GM18499 (cell line): ENCODE data around the gene PDIA6.

Source experiments
- ATAC-seq: cut with Tn5 transposase; IDR thresholded peaks from one replicate; pipeline ENCODE4 v1.9.1; 2021; ENCODE audit warnings: moderate number of reproducible peaks; ENCODE audit not compliant: insufficient read depth, unreplicated experiment

PDIA6 gene

DNA sequence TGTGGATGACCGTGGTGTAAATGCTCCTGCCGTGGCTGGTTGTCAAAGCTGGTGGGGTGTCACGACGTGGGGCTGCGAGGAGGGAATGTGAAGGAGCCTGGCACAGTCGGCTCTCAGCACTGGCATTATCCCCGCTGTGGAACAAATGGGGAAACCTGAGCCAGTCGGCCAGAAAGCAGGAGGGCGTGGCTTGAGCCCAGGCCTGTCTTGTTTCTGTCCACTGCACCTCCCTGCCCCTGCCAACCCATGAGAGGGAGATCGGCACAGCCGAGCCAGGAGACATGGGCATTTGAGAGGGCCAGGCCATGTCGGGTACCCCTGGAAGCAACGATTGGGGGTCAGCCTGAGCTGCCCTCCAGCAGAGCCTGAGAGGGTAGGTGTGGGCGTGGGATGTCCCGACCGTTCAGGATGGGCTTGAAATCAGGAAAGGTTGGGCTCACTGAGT is 44.5 kb downstream of the PDIA6 start:
- no peak for ATAC-seq

DNA sequence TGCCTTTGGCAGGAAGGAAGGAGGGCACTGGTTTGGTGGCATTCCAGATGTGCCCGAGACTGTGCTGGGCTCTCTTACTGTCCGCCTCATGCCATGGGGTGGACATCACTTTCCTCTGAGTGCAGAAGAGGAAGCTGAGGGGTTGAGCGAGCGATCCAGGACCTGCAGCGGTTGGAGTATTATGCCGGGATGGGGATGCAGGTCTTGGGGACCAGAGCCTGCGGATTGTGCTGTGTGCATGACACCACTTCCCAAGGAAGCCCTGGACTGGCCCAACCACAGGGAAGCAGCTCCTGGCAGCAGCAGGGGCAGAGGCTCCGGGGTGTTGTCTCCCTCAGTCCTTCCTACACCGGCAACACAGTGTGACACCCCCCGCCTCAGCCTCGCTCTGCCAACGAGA is 46.7 kb downstream of the PDIA6 start:
- ATAC-seq: no peak

DNA sequence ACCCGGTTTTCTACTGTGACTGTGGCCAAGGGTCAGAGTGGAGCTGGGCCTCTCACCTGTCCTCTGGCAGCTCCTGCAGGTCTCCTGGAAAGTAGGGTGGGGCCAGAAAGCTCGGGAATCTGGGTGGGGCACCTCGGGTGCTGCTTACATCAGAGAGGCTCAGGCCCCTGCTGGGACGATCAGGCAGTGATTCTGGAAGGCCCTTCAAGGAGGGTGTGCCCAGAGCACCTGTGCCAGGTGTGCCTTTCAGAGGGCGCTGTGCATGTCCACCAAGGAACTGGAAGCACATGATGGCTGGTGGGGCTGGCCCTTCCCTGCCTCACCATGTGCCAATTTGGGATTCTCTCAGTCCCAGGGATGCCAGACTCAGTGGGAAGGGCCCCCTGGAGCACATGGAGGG is 47.1 kb downstream of the PDIA6 start:
- ATAC-seq: no peak

GRCh38 chr2:10764896-10765295 is 47.7 kb downstream of the PDIA6 start:
- no peak for ATAC-seq

DNA sequence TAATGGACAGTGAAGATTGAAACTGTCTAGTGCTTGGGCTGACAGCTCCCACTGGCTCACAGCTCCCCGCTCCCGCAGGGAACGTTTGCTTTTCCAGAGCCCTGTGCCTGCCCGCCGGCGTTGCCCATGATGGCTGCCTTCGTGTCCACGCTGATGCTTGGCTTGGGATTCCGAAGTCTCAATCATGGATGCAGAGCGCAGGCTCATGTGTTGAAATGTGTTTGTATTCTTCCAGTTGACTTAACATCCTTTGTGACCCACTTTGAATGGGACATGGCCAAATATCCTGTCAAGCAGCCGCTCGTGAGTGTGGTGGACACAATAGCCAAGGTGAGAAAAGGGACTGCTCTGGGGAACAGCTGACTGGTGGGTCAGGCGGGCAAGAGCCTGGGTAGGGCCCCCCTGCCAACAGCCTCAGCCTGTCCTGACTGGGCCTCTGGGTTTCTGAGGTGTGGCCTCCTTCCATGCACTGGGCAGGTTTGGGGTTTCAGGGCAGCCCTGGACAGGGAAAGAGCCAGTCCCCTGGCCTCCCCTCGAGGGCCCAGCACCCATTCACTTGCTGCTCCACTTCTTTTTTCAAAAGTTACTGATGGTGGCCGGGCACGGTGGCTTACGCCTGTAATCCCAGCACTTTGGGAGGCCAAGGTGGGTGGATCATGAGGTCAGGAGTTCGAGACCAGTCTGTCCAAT is 48.3 kb downstream of the PDIA6 start:
- no peak for ATAC-seq

DNA sequence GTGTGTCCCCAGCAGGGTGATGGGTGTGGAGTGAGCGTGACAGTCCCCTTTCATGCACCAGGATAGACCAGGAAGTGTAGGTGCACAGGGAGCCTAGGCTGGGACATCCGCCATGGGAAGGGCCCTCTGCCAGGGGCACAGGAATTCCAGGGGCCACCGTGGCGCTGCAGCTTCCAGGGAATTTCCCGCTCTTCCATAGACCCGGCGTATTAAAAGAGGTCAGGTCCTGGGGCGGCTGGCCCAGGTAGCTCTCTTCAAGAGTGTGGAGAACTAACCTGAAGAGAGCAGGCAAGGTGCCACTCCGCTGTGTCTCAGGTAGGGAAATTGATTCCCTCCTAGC is 49.2 kb downstream of the PDIA6 start:
- no peak for ATAC-seq

DNA sequence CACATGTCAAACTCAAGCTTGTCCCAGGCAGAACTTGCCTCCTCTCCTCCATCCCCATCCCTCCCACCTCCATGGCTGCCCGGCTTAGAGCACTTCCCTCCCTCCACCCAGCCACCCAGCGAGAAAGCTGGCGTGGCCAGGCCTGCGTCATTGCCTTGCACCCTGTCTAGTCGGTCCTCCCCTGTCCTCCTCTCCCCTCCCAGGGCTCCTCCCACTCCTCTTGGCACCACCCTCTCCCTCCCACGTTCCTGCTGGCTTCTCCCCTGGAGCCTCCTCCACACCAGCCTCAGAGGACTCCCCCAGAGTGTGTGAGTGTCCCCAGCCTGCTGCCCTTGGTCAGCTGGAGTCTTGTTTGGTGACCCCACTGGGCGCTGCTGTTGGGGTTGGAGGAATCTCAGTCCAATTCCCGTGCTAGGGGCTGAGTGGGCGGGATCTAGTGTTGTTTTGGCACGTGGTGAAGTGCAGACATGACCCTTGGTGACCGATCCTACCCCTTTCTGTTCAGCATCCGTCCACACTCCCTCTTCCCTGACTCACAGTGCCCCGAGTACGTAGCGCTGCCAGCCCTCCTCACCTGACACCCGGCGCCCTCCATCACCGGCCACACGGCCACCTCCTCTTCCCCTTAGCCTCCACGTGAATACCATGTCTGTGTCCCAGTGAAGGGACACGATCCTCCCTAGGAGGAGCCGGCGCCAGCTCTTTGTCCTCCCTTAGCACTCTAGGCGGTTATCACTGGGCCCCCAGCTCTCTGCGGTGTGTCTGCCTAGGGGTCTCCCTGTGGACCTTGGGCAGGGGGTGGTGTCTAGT is 49.7 kb downstream of the PDIA6 start:
- no peak for ATAC-seq

DNA sequence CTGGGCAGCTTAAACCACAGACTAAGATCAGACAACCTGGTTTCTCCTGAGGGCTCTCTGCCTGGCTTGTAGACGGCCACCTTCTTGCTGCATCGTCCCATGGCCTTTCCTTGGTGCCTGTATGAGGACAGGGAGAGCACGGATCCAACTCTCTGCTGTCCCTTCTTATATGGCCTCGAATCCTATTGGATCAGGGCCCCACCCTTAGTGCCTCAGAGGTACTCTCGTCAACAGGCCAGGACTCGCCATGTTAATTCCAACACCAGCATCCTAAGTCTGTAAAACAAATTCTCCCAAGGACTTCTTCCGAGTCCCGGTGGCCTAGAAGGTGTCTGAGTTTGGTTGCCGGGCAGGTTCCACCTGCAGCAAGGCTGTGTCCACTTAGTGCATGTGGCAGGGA is 51.0 kb downstream of the PDIA6 start:
- ATAC-seq: no peak

DNA sequence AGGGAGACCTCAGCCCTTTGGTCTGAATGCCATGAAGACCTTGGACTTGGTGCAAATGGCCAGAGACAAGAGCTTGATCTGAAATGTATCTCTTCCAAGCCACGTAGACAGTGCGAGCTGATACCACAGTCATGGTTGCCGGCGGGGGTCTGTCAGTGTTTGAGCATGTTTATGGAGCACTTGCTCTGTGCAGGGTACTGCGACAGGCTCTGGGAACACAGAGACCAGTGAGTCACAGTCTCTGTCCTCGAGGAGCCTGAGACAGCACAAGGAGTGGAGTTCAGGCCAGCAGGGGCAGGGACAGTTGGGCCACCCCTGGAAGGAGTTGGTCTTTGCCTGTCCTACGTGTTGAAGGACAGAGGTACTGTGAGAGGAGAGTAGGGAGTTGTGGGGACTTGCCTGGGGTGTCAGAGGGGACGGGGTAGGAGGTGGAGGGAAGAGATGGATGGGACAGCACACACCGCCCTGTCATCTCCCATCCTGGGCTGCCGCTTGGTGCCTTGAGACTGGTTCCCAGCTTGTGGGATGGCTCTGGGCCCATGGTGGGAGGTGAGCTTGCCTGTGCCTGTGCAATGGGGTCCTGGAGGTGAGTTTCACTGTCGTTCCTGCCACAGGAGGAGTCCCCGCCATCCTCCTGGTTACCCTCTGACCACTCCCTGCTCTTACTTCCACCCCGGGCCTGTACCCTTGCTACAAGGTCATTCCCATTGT is 51.6 kb downstream of the PDIA6 start:
- no peak for ATAC-seq

DNA sequence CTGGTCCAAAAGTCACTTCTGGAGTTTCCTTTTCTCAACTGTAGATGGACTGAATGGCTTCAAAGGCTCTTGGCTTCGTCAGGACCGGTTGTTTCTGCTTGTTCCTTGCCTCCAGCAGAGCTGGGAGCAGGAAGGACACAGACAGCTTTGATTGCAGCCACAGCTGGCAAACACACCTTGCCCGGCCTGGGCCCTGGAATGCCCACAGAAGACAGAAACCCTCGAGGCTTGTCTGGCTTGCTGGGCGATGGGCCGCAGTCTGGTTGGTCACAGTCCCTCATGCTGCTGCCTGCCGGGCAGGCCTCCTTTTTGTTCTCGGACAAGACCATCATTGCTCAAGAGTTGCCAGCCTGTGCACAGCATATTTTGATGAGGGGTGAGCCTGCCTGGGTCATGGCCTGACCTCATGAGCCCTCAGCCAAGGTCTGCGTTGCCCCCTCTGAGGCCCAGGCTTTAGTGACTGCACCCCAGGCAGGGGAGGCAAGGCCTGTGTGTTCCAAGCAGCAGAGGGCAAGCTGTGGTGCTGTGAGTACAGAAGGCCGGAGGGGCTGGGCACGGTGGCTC is 53.4 kb downstream of the PDIA6 start:
- ATAC-seq: no peak

DNA sequence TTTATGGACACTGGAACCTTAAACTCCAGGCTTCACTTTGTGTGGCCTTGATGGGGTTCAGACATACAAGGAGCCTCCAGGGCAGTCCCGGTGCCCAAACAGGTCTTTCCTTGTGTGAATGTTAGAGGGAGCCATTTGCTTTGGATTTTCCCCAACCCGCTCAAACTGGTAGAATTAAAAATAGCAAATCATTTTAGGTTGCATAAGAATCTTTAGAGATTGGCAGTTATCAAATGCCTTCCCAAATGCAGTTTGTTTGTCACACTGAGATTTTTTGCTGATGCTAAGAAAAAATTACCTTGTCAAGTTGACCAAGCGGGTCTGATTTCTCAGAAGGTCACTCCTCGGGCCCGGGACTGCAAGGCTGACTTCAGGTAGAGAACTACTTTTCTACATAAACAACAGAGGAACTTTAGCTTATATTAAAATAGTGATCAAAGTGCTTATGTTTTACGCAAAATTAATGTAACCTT is 54.7 kb downstream of the PDIA6 start:
- no peak for ATAC-seq

DNA sequence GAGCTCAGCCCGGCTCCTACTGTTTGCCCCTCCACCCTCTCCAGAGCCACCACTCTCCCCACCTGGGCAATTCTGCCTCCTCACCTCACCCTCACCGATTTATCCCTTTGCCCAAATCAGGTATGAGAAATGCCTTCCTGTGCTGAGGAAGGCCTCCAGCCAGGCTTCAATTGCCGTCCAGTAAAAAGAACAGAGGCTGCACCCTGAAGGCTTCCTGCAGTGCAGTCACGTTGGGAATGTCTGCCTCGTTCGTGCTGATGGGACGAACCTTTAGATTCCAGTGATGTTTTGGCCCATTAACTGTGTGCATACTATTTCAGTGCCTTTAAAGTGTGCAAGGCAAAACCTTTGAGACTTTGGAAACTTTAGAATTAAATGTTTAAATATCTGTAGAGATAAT is 57.0 kb downstream of the PDIA6 start:
- ATAC-seq: no peak

DNA sequence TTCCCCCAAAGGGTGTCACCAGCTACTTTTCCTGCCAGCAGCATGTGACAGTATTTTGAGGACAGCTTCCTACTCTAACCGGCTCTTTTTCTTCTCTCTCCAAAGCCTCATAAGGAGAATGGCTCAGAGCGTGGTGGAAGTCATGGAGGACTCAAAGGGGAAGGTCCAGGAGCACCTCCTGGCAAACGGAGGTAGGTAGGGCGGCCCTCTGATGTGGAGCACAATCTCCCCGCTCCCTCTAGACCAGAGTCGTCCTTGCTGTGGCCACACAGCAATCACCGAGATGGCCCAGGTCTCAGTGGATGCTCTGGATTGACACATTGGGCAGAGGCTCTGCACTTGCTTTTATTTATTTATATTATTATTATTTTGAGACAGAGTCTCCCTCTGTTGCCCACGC is 58.7 kb downstream of the PDIA6 start:
- no peak for ATAC-seq

DNA sequence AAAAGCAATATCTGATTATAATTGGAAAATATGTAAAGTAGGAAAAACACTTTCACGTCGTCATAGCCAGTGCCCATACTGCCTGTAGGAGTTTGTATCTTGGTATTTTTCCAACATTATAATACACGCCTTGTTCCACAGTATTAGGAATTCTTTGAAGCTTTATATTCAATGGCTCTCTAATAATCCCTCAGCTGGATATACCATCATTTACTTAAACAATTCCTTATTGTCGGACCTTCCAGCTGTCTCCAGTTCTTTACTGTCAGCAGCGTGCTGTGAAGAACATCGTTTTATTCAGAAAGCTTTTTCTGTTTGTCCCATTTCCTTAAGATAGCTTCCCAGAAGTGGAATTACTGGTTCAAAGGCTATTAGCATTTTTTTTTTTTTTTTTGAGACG is 59.4 kb downstream of the PDIA6 start:
- ATAC-seq: no peak

- ATAC-seq: no peak
These were observed 60.3 kb downstream of the PDIA6 start for GRCh38 chr2:10752236-10752635.

- ATAC-seq: no peak
These were observed 62.0 kb downstream of the PDIA6 start for GRCh38 chr2:10750610-10751009.

DNA sequence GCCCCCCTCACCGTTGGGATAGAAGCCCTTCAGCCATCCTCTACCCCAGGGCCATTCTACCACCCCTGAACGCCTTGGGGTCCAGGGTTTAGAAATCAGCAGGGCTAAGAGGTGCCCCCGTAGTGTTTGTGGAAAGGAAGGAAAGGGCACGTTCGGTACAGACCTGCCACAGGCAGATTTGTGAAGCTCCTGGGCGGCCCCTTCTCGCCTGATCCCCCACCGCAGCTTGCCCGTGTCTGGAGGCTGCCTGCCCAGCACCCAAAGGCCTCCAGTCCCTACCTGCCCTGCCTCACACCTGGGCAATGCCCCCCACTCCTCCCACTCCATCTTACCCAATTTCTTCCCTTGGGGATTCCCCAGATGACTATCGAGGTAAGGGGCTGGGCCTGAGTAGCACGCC is 69.9 kb downstream of the PDIA6 start:
- ATAC-seq: no peak

DNA sequence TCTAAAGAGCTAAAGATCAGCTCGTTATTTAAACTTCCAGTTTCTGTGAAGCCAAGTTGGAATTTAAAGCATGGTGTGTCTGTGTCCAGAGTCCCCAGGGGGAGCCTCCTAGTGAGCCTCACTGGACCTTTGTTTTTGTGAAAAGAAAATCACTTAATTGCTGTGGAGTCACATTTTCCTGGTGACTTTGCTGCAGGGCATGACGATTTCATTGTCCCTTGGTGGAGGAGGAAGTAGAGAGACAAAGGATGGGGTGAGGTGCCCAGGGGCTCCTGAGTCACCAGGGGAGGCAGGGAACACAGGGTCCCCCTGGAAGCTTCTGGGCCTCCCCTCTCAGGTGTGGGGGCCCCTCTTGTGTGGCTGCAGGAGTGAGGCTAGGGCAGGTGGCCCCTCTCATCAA is 71.4 kb downstream of the PDIA6 start:
- ATAC-seq: no peak

- no peak for ATAC-seq
These were observed 72.4 kb downstream of the PDIA6 start for GRCh38 chr2:10740226-10740625.

DNA sequence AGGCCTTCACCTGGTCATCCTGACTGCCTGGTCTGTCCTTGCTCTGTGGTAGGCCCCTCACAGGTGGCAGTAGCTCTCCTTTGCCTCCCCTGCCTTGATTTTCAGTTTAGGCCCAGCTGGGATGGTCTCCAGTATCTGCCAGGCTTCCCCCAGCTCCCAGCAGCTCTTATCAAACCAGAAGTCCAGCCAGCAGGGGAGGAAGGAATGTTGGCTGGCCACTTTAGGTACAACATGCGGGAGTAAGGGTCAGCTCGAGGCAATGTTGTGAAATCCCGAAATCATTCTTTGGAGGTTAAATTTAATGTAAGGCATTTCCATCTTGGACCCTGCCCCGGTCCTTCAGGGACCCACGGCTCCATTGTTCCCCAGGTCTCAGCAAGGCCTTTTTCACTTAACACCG is 74.4 kb downstream of the PDIA6 start:
- no peak for ATAC-seq

DNA sequence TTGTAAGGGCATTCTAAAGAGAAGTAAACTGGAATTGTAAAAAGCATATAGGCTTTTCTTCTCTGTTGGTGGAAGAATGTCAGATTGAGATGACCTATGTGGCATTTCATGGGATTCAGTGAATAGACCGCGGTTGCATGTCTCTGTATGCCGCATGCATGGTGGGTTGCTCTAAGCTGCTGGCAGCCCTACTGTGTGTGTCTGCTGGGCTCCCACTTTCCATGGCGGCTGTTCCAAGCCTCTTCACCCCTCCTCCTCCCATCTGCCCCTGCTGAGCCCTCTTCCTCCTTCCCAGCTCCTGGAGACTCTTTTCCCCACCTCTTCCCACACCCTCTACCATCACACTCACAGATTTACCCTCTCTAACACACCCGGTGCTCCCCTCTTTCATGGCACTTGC is 78.6 kb downstream of the PDIA6 start:
- no peak for ATAC-seq
